Measurements from ENCODE around the gene TTLL4. TPM values are rescaled to one million over a fixed set of nuclear protein-coding genes. Genes with fewer than 3 reads are reported as not detected.

TTLL4 gene
- total and polyA plus RNA-seq, 2 of the 8 experiments (the other 6 are each of a cell fraction or from before 2014, with no cell fraction given), result 71.1 to 105 TPM

GRCh38 chr2:218679119-218679518 is 31.5 kb upstream of the TTLL4 start (continued):
- TF ChIP-seq CHD7 (IDR thresholded peaks at IDR 0.05; ENCODE audit: insufficient replicate concordance, low read length) (no peak), PHF8 (conservative IDR thresholded peaks at IDR 0.05; ENCODE audit: low read depth, low read length) (no peak), BRCA1 (IDR thresholded peaks at IDR 0.05; ENCODE audit: low read depth, low read length) (no peak), TAF1 (IDR thresholded peaks at IDR 0.05; ENCODE audit: low read depth, low read length) (no peak), CREB1 (IDR thresholded peaks at IDR 0.05) (no peak), SUZ12 (IDR thresholded peaks at IDR 0.05; ENCODE audit: low read length) (no peak), TAF7 (optimal IDR thresholded peaks at IDR 0.05; ENCODE audit: borderline replicate concordance, low read depth, low read length) (no peak), GABPA (IDR thresholded peaks at IDR 0.05; ENCODE audit: borderline replicate concordance, insufficient read depth, low read length) (no peak)

Measured in H1 (cell line).